ENCODE measurements around the gene APBA1.

GRCh38 chr9:69466151-69466550 is 206.0 kb downstream of the APBA1 start:
- TF ChIP-seq POLR2A (IDR thresholded peaks at IDR 0.05; ENCODE audit: low read depth) (no peak), CTCF (IDR thresholded peaks at IDR 0.05) (no peak)

Data from esophagus muscularis mucosa (tissue), 3 donors.